BE2C (cell line): ENCODE data around the gene PRKAA2.

Experiments used
- DNase-seq: peaks from one replicate; pipeline ENCODE4 v3.0.0-alpha.2; 2020
- H3K27me3 ChIP-seq: fragments of 250-450 bp; sonication (Bioruptor Pico); 2 replicates; pipeline ENCODE4 v1.5.1; 2020; ENCODE audit warnings: mild to moderate bottlenecking
- H3K36me3 ChIP-seq: fragments of 250-450 bp; sonication (Bioruptor Pico); 2 replicates; pipeline ENCODE4 v1.5.1; 2020; ENCODE audit warnings: mild to moderate bottlenecking
- H3K4me1 ChIP-seq: fragments of 250-450 bp; sonication (Bioruptor Pico); 2 replicates; pipeline ENCODE4 v1.5.1; 2020
- H3K4me3 ChIP-seq: 2 replicates; pipeline ENCODE4 v1.5.1; 2011; ENCODE audit warnings: low read depth, low read length
- H3K9me3 ChIP-seq: fragments of 250-450 bp; sonication (Bioruptor Pico); 2 replicates; pipeline ENCODE4 v1.5.1; 2020
- CTCF ChIP-seq: IDR thresholded peaks from 2 replicates; pipeline ENCODE4 v1.5.1; 2012; ENCODE audit warnings: mild to moderate bottlenecking, low read depth, low read length

The PRKAA2 gene

GRCh38 chr1:56639211-56639610, 5.9 kb upstream of the PRKAA2 start:
- Histone ChIP-seq H3K4me1 (no peaks in the 10 kb centered on the region), H3K27me3 (no peaks in the 10 kb centered on the region; the same call in 1 of the 2 replicates), H3K36me3 (no peaks in the 10 kb centered on the region), H3K9me3 (no peaks in the 10 kb centered on the region), H3K4me3 (no peak overlapping the region)
- no peak for TF ChIP-seq CTCF
- DNase-seq = no peak

GRCh38 chr1:56643661-56644060, 1.5 kb upstream of the PRKAA2 start:
- no peak for DNase-seq
- H3K4me3 ChIP-seq = no peak overlapping the region
- H3K36me3 ChIP-seq = no peaks in the 10 kb centered on the region
- no peak for TF ChIP-seq CTCF
- peaks cover 23% of the 10 kb centered on the region for H3K27me3 ChIP-seq
- no peaks in the 10 kb centered on the region for H3K9me3 ChIP-seq
- no peaks in the 10 kb centered on the region for H3K4me1 ChIP-seq

GRCh38 chr1:56644064-56644918, 823 bp upstream of the PRKAA2 start:
- DNase-seq = no peak
- no peak for TF ChIP-seq CTCF
- H3K27me3 ChIP-seq = peaks cover 23% of the 10 kb centered on the region
- H3K4me3 ChIP-seq = peak overlapping the region; percentile 31
- H3K36me3 ChIP-seq = no peaks in the 10 kb centered on the region
- H3K9me3 ChIP-seq = no peaks in the 10 kb centered on the region
- H3K4me1 ChIP-seq = no peaks in the 10 kb centered on the region

DNA sequence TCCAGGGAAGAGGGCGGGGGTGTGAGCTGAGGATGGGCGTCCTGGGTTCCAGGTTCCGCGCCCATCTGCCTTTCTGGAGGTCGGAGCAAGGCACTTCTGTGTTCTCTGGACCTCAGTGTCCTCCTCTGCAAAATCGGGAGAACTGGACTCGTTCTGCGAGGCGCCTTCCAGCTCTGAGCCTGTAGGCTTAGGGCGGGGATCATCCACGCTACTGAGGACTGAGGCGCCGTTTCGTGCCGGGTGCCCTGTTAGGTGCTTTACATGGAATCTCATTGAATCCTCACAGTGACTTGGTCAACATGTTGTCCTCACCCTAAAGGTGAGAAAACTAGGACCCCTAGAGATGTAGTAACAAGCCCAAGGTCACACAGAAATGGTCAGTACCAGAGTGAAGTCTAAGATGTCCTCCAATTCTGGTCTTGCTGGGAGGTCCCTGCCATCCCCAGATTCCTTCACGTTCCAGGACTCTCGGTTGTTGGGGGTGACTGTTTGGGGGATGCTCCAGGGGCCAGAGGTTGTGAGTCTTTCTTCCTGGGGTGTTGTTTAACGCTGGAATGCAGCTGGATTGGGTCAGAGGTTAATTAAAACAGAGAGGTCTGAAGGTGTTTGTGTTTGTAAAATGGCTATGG, 677 bp downstream of the PRKAA2 start:
- Histone ChIP-seq H3K4me3 (no peak overlapping the region), H3K9me3 (no peaks in the 10 kb centered on the region), H3K27me3 (peaks cover 23% of the 10 kb centered on the region), H3K4me1 (no peaks in the 10 kb centered on the region), H3K36me3 (no peaks in the 10 kb centered on the region)
- DNase-seq = no peak
- TF ChIP-seq CTCF = no peak

GRCh38 chr1:56646611-56647010, 1.5 kb downstream of the PRKAA2 start:
- peaks cover 23% of the 10 kb centered on the region for H3K27me3 ChIP-seq
- no peak overlapping the region for H3K4me3 ChIP-seq
- DNase-seq = no peak
- no peaks in the 10 kb centered on the region for H3K36me3 ChIP-seq
- no peak for TF ChIP-seq CTCF
- no peaks in the 10 kb centered on the region for H3K4me1 ChIP-seq
- no peaks in the 10 kb centered on the region for H3K9me3 ChIP-seq

GRCh38 chr1:56647106-56647505, 2.0 kb downstream of the PRKAA2 start:
- H3K36me3 ChIP-seq = no peaks in the 10 kb centered on the region
- no peaks in the 10 kb centered on the region for H3K9me3 ChIP-seq
- no peaks in the 10 kb centered on the region for H3K4me1 ChIP-seq
- TF ChIP-seq CTCF = no peak
- no peak overlapping the region for H3K4me3 ChIP-seq
- no peak for DNase-seq
- peaks cover 23% of the 10 kb centered on the region for H3K27me3 ChIP-seq
